DOHH2 (cell line): ENCODE measurements around the gene STX8.
"Not testable (repeated sequence)": the region's sequence is repeated elsewhere in the genome, so short reads cannot be mapped to it uniquely, and the experiment has no call there.

Experiments used
- H3F3A ChIP-seq: fragments of 200-600 bp; sonication (generic), shearing (Covaris generic); 2 replicates; pipeline ENCODE4 v1.6.0; 2016; ENCODE audit warnings: antibody characterized with exemption, mild to moderate bottlenecking; ENCODE audit not compliant: control insufficient read depth, insufficient read depth
- H3K27ac ChIP-seq: fragments of 200-600 bp; sonication (generic); 2 replicates; pipeline ENCODE4 v1.5.1; 2014; ENCODE audit warnings: low read depth, mild to moderate bottlenecking, low read length, moderate library complexity
- H3K27me3 ChIP-seq: fragments of 200-600 bp; sonication (generic); 2 replicates; pipeline ENCODE4 v1.6.1; 2014; ENCODE audit warnings: mild to moderate bottlenecking, low read length, mixed read lengths; ENCODE audit not compliant: control insufficient read depth
- H3K36me3 ChIP-seq: fragments of 200-600 bp; sonication (generic); 2 replicates; pipeline ENCODE4 v1.6.1; 2014; ENCODE audit warnings: mild to moderate bottlenecking, low read length, moderate library complexity, mixed read lengths; ENCODE audit not compliant: control insufficient read depth
- H3K4me1 ChIP-seq: fragments of 200-600 bp; sonication (generic); 2 replicates; pipeline ENCODE4 v1.6.1; 2014; ENCODE audit warnings: mild to moderate bottlenecking, low read length, mixed read lengths; ENCODE audit not compliant: control insufficient read depth
- H3K4me2 ChIP-seq: fragments of 200-600 bp; sonication (generic); 2 replicates; pipeline ENCODE4 v1.6.0; 2014; ENCODE audit warnings: mild to moderate bottlenecking, low read length, moderate library complexity
- H3K4me3 ChIP-seq: fragments of 200-600 bp; sonication (generic); 2 replicates; pipeline ENCODE4 v1.5.1; 2014; ENCODE audit warnings: mild to moderate bottlenecking, low read length, mixed read lengths
- H3K79me2 ChIP-seq: fragments of 200-600 bp; sonication (generic); 2 replicates; pipeline ENCODE4 v1.6.1; 2014; ENCODE audit warnings: mild to moderate bottlenecking, low read length, mixed read lengths; ENCODE audit not compliant: control insufficient read depth
- H3K9me2 ChIP-seq: fragments of 200-600 bp; sonication (generic); replicated peaks from 2 replicates; pipeline ENCODE4 v1.6.1; 2014; ENCODE audit warnings: mild to moderate bottlenecking, low read length, mixed read lengths; ENCODE audit not compliant: control insufficient read depth
- H3K9me3 ChIP-seq: fragments of 200-600 bp; sonication (generic); 2 replicates; pipeline ENCODE4 v1.6.1; 2014; ENCODE audit warnings: antibody characterized with exemption, low read length, mixed read lengths; ENCODE audit not compliant: control insufficient read depth, insufficient read depth
- H4K20me1 ChIP-seq: fragments of 200-600 bp; sonication (generic); 2 replicates; pipeline ENCODE4 v1.6.0; 2014; ENCODE audit warnings: low read depth, mild to moderate bottlenecking, antibody characterized with exemption, low read length, moderate library complexity; ENCODE audit not compliant: control insufficient read depth, insufficient read depth
- CTCF ChIP-seq: fragments of 200-600 bp; sonication (generic); IDR thresholded peaks from one replicate; pipeline ENCODE4 v1.5.1; 2014; ENCODE audit warnings: antibody characterized with exemption, mild to moderate bottlenecking, low read depth, low read length; ENCODE audit not compliant: poor library complexity, severe bottlenecking
- EZH2phosphoT487 ChIP-seq: fragments of 200-600 bp; sonication (generic); IDR thresholded peaks from 2 replicates; pipeline ENCODE4 v1.6.1; 2017; ENCODE audit warnings: borderline replicate concordance, mild to moderate bottlenecking, antibody characterized with exemption, low read length, moderate library complexity, mixed read lengths

The STX8 gene

GRCh38 chr17:9568957-9569588, 6.5 kb downstream of the STX8 start:
- Histone ChIP-seq H3K27ac (no peak overlapping the region), H3K36me3 (peaks cover 10% of the 10 kb centered on the region), H3K79me2 (peaks cover 9% of the 10 kb centered on the region), H3K9me3 (no peaks in the 10 kb centered on the region), H3K4me1 (peaks cover 11% of the 10 kb centered on the region), H3K27me3 (no peaks in the 10 kb centered on the region), H3F3A (0 out of 2 replicates have a peak, but pooled peaks cover 3% of the 10 kb centered on the region), H3K9me2 (no peaks in the 10 kb centered on the region), H3K4me2 (no peak overlapping the region), H4K20me1 (no peaks in the 10 kb centered on the region), H3K4me3 (no peak overlapping the region)
- TF ChIP-seq CTCF, result no peak
- no peak for TF ChIP-seq EZH2phosphoT487

GRCh38 chr17:9568004-9568403, 7.6 kb downstream of the STX8 start:
- Histone ChIP-seq H3K9me3 (no peaks in the 10 kb centered on the region), H3K36me3 (peaks cover 10% of the 10 kb centered on the region), H3K27ac (0 out of 2 replicates have a peak overlapping the region, but pooled peaks have one; percentile 3), H4K20me1 (no peaks in the 10 kb centered on the region), H3K79me2 (peaks cover 6% of the 10 kb centered on the region), H3F3A (0 out of 2 replicates have a peak, but pooled peaks cover 3% of the 10 kb centered on the region), H3K4me1 (peaks cover 11% of the 10 kb centered on the region), H3K4me2 (peak overlapping the region; percentile 6; the same call in 1 of the 2 replicates), H3K4me3 (no peak overlapping the region), H3K9me2 (no peaks in the 10 kb centered on the region), H3K27me3 (no peaks in the 10 kb centered on the region)
- TF ChIP-seq CTCF, result no peak
- TF ChIP-seq EZH2phosphoT487, result no peak

GRCh38 chr17:9566739-9567138, 8.9 kb downstream of the STX8 start:
- not testable (repeated sequence) for H3K9me3 ChIP-seq, H3K27me3 ChIP-seq, H3K4me3 ChIP-seq, H3K36me3 ChIP-seq, H3K9me2 ChIP-seq, H4K20me1 ChIP-seq, H3K4me2 ChIP-seq, H3K79me2 ChIP-seq, H3K27ac ChIP-seq, H3F3A ChIP-seq
- H3K4me1 ChIP-seq, result peaks cover 11% of the 10 kb centered on the region

GRCh38 chr17:9566067-9566466, 9.6 kb downstream of the STX8 start:
- Histone ChIP-seq H3K4me2 (no peak overlapping the region), H3K36me3 (peaks cover 10% of the 10 kb centered on the region), H3K27me3 (no peaks in the 10 kb centered on the region), H3K27ac (no peak overlapping the region), H3K4me3 (no peak overlapping the region), H3K9me3 (no peaks in the 10 kb centered on the region), H4K20me1 (no peaks in the 10 kb centered on the region), H3K4me1 (peaks cover 11% of the 10 kb centered on the region), H3K9me2 (no peaks in the 10 kb centered on the region), H3F3A (0 out of 2 replicates have a peak, but pooled peaks cover 3% of the 10 kb centered on the region), H3K79me2 (peaks cover 6% of the 10 kb centered on the region)
- TF ChIP-seq CTCF (no peak), EZH2phosphoT487 (no peak)
